Pancreas (tissue), 10 donors: ENCODE results near the gene PBRM1. TPM values are rescaled to one million over a fixed set of nuclear protein-coding genes. Genes with fewer than 3 reads are reported as not detected.

ENCODE experiments used
- ATAC-seq, 4 donors: fragments of 200-7000 bp; cut with Tn5 transposase; one replicate each; pipeline versions ENCODE4 v1.8.0 to v1.9.1; 2020; ENCODE audit warnings: mild to moderate bottlenecking in 4 of 4, moderate library complexity in 4 of 4
- DNase-seq, 6 donors: peaks; one replicate each; pipeline ENCODE4 v3.0.0-alpha.2; 2020
- FAIRE-seq: peaks from 2 replicates; lab custom pipeline; 2012; peaks lifted over from hg19 to GRCh38; lab: Jason Lieb, UNC
- H3K27ac ChIP-seq, 4 donors: fragments of 200-600 bp; sonication (generic); 1 replicate in 3 of 4; 2 replicates in 1 of 4; pipeline versions ENCODE4 v1.5.0 to v1.8.0; 2020
- H3K27me3 ChIP-seq, 4 donors: fragments of 200-600 bp; one replicate each; pipeline ENCODE4 v1.8.0; 2021
- H3K36me3 ChIP-seq, 3 donors: fragments of 200-600 bp; sonication (generic) in 1 of 3; one replicate each; pipeline versions ENCODE4 v1.5.0 to v1.8.0; 2020 to 2021
- H3K4me1 ChIP-seq, 3 donors: fragments of 200-600 bp; one replicate each; pipeline ENCODE4 v1.8.0; 2021
- H3K4me3 ChIP-seq, 4 donors: fragments of 200-600 bp; sonication (generic) in 2 of 4; one replicate each; pipeline versions ENCODE4 v1.5.0 to v1.8.0; 2020 to 2021
- H3K9me3 ChIP-seq, 4 donors: fragments of 200-600 bp; one replicate each; pipeline ENCODE4 v1.8.0; 2021
- CTCF ChIP-seq, 4 donors: fragments of 200-600 bp; sonication (generic) in 3 of 4; IDR thresholded peaks; one replicate each; pipeline versions ENCODE4 v1.5.0 to v1.8.0; 2021; ENCODE audit warnings: antibody characterized with exemption in 4 of 4
- WGBS, 2 donors: extraction: QIAGEN DNeasy Blood & Tissue Kit; methylation state at CpG; one replicate each; pipeline ENCODE4 v1.1.7; 2013; 5-methylcytosine and 5-hydroxymethylcytosine counted together
- intact Hi-C, 3 donors: fragments of 100-400 bp; cut with DNase I; formaldehyde crosslinking; loops; one replicate each; pipeline versions ENCODE4 v1.11.1 to v1.14.2; 2022
- polyA plus RNA-seq, 2 donors: library from polyadenylated mRNA; stranded (reverse); fragments of 200-250 nt; gene quantifications; one replicate each; pipeline ENCODE4 v1.2.3, GENCODE V29; 2013
- total RNA-seq, 6 donors: library from RNA; stranded (reverse); fragmentation: NEBNext Ultra II Directional in 4 of 6; extraction: Animal tissue kit (Norgen Biotek cat#: 25700) in 4 of 6; gene quantifications; one replicate each; pipeline versions ENCODE4 v1.2.1 to v1.2.4, GENCODE V29; 2021 to 2023
- donor health status: healthy with polysubstance abuse.
- donor health status: DM: no; HTN: no; CAD: no; lungs with moderate emphysema.
- donor health status: DM: no; HTN: no; CAD: no.
- donor health status: control.
- donor health status: control.
- donor health status: Bipolar disorder and iron deficiency.
- donor health status: DM: yes; HTN: yes; CAD: no.
- donor health status: DM: no; HTN: no; CAD: no.
- donor health status: DM: no; HTN: no; CAD: no.
- donor health status: DM: yes; HTN: yes; CAD: no.

PBRM1 gene
- total and polyA plus RNA-seq, 8 donors: 7.4 to 34.9 (median 22.5) TPM

GRCh38 chr3:52498137-52499054 is 187.3 kb downstream of the PBRM1 start:
- Histone ChIP-seq H3K27me3 (no peaks in the 10 kb centered on the region), H3K4me1 (no peaks in the 10 kb centered on the region), H3K9me3 (no peaks in the 10 kb centered on the region), H3K36me3 (no peaks in the 10 kb centered on the region), H3K4me3 (no peak overlapping the region), H3K27ac (peak overlapping the region in 1 of 4 donors; percentile 11)
- no peak for TF ChIP-seq CTCF (IDR thresholded peaks at IDR 0.05)
- ATAC-seq: peak in 3 of 4 donors; percentile 7 to 56 (median 53)
- DNase-seq: peak in 1 of 6 donors; percentile 57
- WGBS, 2 donors: 76 to 83% methylated on average over 24 of the region's 24 CpGs
- intact Hi-C loops: no loop called here
- FAIRE-seq: no peak

- H3K27ac ChIP-seq: peak overlapping the region in 2 of 4 donors; percentile 3 to 28
Measured at GRCh38 chr3:52495777-52496602, 189.7 kb downstream of the PBRM1 start.

More at GRCh38 chr3:52495777-52496602, 189.7 kb downstream of the PBRM1 start:
- no peaks in the 10 kb centered on the region for H3K27me3 ChIP-seq
- H3K4me1 ChIP-seq: no peaks in the 10 kb centered on the region
- intact Hi-C loops: no loop called here
- peak overlapping the region in 1 of 4 donors; percentile 32 for H3K4me3 ChIP-seq
- ATAC-seq: peak in 2 of 4 donors; percentile 40 to 47
- whole genome bisulfite sequencing, 2 donors: 67 to 76% methylated on average over 16 of the region's 16 CpGs
- H3K36me3 ChIP-seq: peaks cover 3 to 12% (median 4%) of the 10 kb centered on the region in 3 donors
- no peak for FAIRE-seq
- no peak for DNase-seq
- no peaks in the 10 kb centered on the region for H3K9me3 ChIP-seq
- no peak for TF ChIP-seq CTCF (IDR thresholded peaks at IDR 0.05)

Other genes starting within 250 kb of the PBRM1 start
- 1 to 10 TPM in 5 of 6 donors, under 1 TPM in 1; 0.75 to 5.4 (median 2.4) TPM for gene SEMA3G, start 240.8 kb downstream of the PBRM1 start, total RNA-seq
- 1 to 10 TPM; 3.8 to 4.9 TPM for gene SEMA3G, start 240.8 kb downstream of the PBRM1 start, polyA plus RNA-seq
- 1 to 10 TPM in 3 of 6 donors, under 1 TPM in 3; 0.40 to 3.2 (median 1.1) TPM for gene TNNC1, start 231.9 kb downstream of the PBRM1 start, total RNA-seq
- 1 to 10 TPM; 5.9 to 6.3 TPM for gene TNNC1, start 231.9 kb downstream of the PBRM1 start, polyA plus RNA-seq
- 10 to 100 TPM; 24.4 to 52.6 (median 32.4) TPM for gene NISCH, start 230.3 kb downstream of the PBRM1 start, total RNA-seq
- 100 to 1,000 TPM; 106 to 109 TPM for gene NISCH, start 230.3 kb downstream of the PBRM1 start, polyA plus RNA-seq
- gene STAB1, start 190.6 kb downstream of the PBRM1 start, total RNA-seq: 10 to 100 TPM in 5 of 6 donors, 1 to 10 TPM in 1; 8.2 to 57.7 (median 36.3) TPM
- 100 to 1,000 TPM; 122 to 140 TPM for gene STAB1, start 190.6 kb downstream of the PBRM1 start, polyA plus RNA-seq
- 10 to 100 TPM in 1 of 6 donors, 1 to 10 TPM in 5; 3.5 to 14.5 (median 7.7) TPM for gene NT5DC2, start 152.1 kb downstream of the PBRM1 start, total RNA-seq
- 10 to 100 TPM; 17.3 to 37.6 TPM for gene NT5DC2, start 152.1 kb downstream of the PBRM1 start, polyA plus RNA-seq
- gene UQCC5, start 149.3 kb downstream of the PBRM1 start, total RNA-seq: 10 to 100 TPM in 1 of 6 donors, 1 to 10 TPM in 5; 5.0 to 11.2 (median 7.1) TPM
- 10 to 100 TPM; 25.7 to 41.8 TPM for gene UQCC5, start 149.3 kb downstream of the PBRM1 start, polyA plus RNA-seq
- 10 to 100 TPM; 22.4 to 57.7 (median 45.5) TPM for gene GNL3, start 119 bp upstream of the PBRM1 start, total RNA-seq
- gene GNL3, start 119 bp upstream of the PBRM1 start, polyA plus RNA-seq: 10 to 100 TPM; 56.8 to 65.6 TPM
- gene GLT8D1, start 19.9 kb upstream of the PBRM1 start, total RNA-seq: 10 to 100 TPM; 19.0 to 35.0 (median 21.0) TPM
- 10 to 100 TPM; 24.3 to 40.7 TPM for gene GLT8D1, start 19.9 kb upstream of the PBRM1 start, polyA plus RNA-seq
- 10 to 100 TPM; 54.9 to 87.1 (median 58.7) TPM for gene SPCS1, start 20.2 kb upstream of the PBRM1 start, total RNA-seq
- gene SPCS1, start 20.2 kb upstream of the PBRM1 start, polyA plus RNA-seq: 100 to 1,000 TPM in 1 of 2 donors, 10 to 100 TPM in 1; 52.4 to 121 TPM
- 10 to 100 TPM; 12.2 to 22.0 (median 16.1) TPM for gene NEK4, start 85.0 kb upstream of the PBRM1 start, total RNA-seq
- gene NEK4, start 85.0 kb upstream of the PBRM1 start, polyA plus RNA-seq: 1 to 10 TPM; 4.0 to 5.0 TPM
- gene ITIH1, start 91.7 kb upstream of the PBRM1 start, total RNA-seq: 1 to 10 TPM in 1 of 6 donors, under 1 TPM in 4, not detected in 1; 0.32 to 1.9 (median 0.43) TPM
- 1 to 10 TPM; 1.1 to 1.2 TPM for gene ITIH1, start 91.7 kb upstream of the PBRM1 start, polyA plus RNA-seq
- 1 to 10 TPM in 1 of 6 donors, under 1 TPM in 3, not detected in 2; 0.29 to 1.9 (median 0.72) TPM for gene ITIH3, start 108.9 kb upstream of the PBRM1 start, total RNA-seq
- 1 to 10 TPM; 1.7 to 2.1 TPM for gene ITIH3, start 108.9 kb upstream of the PBRM1 start, polyA plus RNA-seq
- gene ITIH4, start 144.8 kb upstream of the PBRM1 start, total RNA-seq: 100 to 1,000 TPM in 2 of 6 donors, 10 to 100 TPM in 4; 16.2 to 276 (median 77.1) TPM
- 100 to 1,000 TPM in 1 of 2 donors, 10 to 100 TPM in 1; 64.3 to 249 TPM for gene ITIH4, start 144.8 kb upstream of the PBRM1 start, polyA plus RNA-seq
- under 1 TPM in 3 of 6 donors, not detected in 3; 0.42 to 0.55 (median 0.47) TPM for gene MUSTN1, start 149.1 kb upstream of the PBRM1 start, total RNA-seq
- 10 to 100 TPM; 35.2 to 63.7 TPM for gene MUSTN1, start 149.1 kb upstream of the PBRM1 start, polyA plus RNA-seq
- 10 to 100 TPM in 4 of 6 donors, 1 to 10 TPM in 2; 7.7 to 16.0 (median 13.6) TPM for gene STIMATE, start 211.6 kb upstream of the PBRM1 start, total RNA-seq
- gene STIMATE, start 211.6 kb upstream of the PBRM1 start, polyA plus RNA-seq: 10 to 100 TPM in 1 of 2 donors, 1 to 10 TPM in 1; 5.0 to 19.9 TPM